OCI-LY1 (cell line): ENCODE measurements around the gene DCAF4.

Source experiments
- EZH2 ChIP-seq: fragments of 200-600 bp; sonication (generic), shearing (Covaris generic); IDR thresholded peaks from 2 replicates; pipeline ENCODE4 v1.8.0; 2017; ENCODE audit warnings: borderline replicate concordance, mixed run types, mild to moderate bottlenecking, antibody characterized with exemption, low read length, moderate library complexity, mixed read lengths
- TF ChIP-seq, protein P1 (sequence below): fragments of 200-600 bp; sonication (generic), shearing (Covaris generic); IDR thresholded peaks from 2 replicates; pipeline ENCODE4 v1.5.1; 2017; ENCODE audit warnings: mild to moderate bottlenecking, antibody characterized with exemption, low read length, moderate library complexity, mixed read lengths

- TF ChIP-seq, protein P1, sequence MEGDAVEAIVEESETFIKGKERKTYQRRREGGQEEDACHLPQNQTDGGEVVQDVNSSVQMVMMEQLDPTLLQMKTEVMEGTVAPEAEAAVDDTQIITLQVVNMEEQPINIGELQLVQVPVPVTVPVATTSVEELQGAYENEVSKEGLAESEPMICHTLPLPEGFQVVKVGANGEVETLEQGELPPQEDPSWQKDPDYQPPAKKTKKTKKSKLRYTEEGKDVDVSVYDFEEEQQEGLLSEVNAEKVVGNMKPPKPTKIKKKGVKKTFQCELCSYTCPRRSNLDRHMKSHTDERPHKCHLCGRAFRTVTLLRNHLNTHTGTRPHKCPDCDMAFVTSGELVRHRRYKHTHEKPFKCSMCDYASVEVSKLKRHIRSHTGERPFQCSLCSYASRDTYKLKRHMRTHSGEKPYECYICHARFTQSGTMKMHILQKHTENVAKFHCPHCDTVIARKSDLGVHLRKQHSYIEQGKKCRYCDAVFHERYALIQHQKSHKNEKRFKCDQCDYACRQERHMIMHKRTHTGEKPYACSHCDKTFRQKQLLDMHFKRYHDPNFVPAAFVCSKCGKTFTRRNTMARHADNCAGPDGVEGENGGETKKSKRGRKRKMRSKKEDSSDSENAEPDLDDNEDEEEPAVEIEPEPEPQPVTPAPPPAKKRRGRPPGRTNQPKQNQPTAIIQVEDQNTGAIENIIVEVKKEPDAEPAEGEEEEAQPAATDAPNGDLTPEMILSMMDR, result no peak
- no peak for TF ChIP-seq EZH2
These were observed 37.5 kb upstream of the DCAF4 start for GRCh38 chr14:72888636-72889201.
